Measurements from ENCODE around the gene MPPE1. TPM values are rescaled to one million over a fixed set of nuclear protein-coding genes. Genes with fewer than 3 reads are reported as not detected.
"Not testable (repeated sequence)": the region's sequence is repeated elsewhere in the genome, so short reads cannot be mapped to it uniquely, and the experiment has no call there.

The MPPE1 gene
- total RNA-seq, 2 experiments from 2014 or later: 51.0 to 54.4 TPM

DNA sequence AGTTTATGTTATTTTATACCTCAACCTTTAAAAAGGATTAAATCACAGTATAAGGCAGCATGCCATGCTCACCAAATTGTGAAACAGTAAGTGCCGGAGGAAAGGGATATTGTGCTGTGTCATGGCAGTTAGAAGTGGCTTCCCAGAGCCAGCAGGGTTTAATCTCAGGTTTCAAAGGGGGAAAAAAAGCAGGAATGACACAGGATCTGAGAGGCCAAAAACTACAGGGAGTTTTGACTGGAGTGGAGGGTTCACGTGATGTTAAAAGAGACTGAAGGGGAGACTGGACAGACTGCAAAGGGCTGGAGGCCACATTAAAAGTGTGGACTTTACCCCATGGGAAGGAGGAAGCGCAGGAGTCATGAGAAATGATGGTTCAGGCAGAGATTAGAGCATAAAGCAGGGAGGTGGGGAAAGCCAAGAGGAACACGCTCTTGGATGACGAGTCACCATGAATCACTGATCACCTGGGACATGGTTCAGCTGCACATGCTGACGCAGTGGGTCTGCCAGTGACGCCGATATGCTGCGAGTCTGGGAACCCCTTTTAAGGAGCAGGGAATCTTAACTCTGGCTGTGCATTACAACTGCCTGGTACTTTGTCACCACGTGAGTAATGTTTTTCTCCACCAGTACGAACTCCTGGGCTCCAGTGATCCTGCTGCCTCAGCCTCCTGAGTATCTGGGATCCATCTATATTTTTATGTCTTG is 50.8 kb downstream of the MPPE1 start:
- H3K27me3 Mint-ChIP-seq: no peaks in the 10 kb centered on the region
- peaks cover 21% of the 10 kb centered on the region for H3K4me1 Mint-ChIP-seq
- ChIA-PET POLR2A (no interaction called here), CTCF (no interaction called here)
- no peaks in the 10 kb centered on the region for H3K9me3 Mint-ChIP-seq
- no peak overlapping the region for H3K4me3 Mint-ChIP-seq
- no peaks in the 10 kb centered on the region for H3K36me3 Mint-ChIP-seq (ENCODE audit: low read depth)
- no peak overlapping the region for H3K27ac Mint-ChIP-seq
- no peak for DNase-seq

DNA sequence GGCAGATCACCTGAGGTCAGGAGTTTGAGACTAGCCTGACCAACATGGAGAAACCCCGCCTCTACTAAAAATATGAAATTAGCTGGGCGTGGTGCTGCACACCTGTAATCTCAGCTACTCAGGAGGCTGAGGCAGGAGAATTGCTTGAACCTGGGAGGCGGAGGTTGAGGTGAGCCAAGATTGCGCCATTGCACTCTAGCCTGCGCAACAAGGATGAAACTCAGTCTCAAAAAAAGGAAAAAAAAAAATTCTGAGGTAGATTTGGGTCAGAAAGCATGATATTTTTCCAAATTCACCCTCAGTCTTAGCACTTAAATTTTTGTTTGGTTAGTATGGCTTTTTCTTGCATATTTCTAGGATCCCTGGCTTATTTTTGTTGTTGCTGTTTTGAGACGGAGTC is 53.6 kb downstream of the MPPE1 start:
- H3K4me3 Mint-ChIP-seq, H3K27ac Mint-ChIP-seq, CTCF ChIA-PET, H3K27me3 Mint-ChIP-seq, H3K9me3 Mint-ChIP-seq, POLR2A ChIA-PET, DNase-seq: not testable (repeated sequence)
- peaks cover 10% of the 10 kb centered on the region for H3K36me3 Mint-ChIP-seq (ENCODE audit: low read depth)
- peaks cover 30% of the 10 kb centered on the region for H3K4me1 Mint-ChIP-seq

DNA sequence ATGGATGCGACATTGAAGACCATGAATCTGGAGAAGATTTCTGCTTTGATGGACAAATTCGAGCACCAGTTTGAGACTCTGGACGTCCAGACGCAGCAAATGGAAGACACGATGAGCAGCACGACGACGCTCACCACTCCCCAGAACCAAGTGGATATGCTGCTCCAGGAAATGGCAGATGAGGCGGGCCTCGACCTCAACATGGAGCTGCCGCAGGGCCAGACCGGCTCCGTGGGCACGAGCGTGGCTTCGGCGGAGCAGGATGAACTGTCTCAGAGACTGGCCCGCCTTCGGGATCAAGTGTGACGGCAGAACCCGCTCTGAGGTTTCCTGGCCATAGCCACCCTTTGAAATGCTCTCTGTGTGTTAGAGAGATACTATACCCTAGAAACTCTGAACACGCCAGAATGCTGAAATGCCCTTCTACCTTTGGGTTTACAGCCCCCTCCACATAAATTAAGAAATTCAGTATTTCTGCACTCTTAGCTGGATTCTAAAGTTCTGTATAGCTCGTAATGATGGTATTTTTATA is 56.2 kb downstream of the MPPE1 start:
- H3K27ac Mint-ChIP-seq: peak overlapping the region; percentile 99
- CTCF ChIA-PET: interaction anchor here (0.9 kb wide), 1 partner anchor 86 kb away, joined by 3 read pairs; no protein-coding TSS in a partner anchor
- peak overlapping the region; percentile 99 for H3K4me3 Mint-ChIP-seq
- peaks cover 7% of the 10 kb centered on the region for H3K27me3 Mint-ChIP-seq
- DNase-seq: peak; percentile 68
- peaks cover 29% of the 10 kb centered on the region for H3K4me1 Mint-ChIP-seq
- POLR2A ChIA-PET: interaction anchor here (0.6 to 3.0 kb wide), 8 partner anchors 8 to 129 kb away, joined by 3 to 25 read pairs (median 4); partner anchors contain the start of genes IMPA2 and MPPE1
- peaks cover 10% of the 10 kb centered on the region for H3K36me3 Mint-ChIP-seq (ENCODE audit: low read depth)
- no peaks in the 10 kb centered on the region for H3K9me3 Mint-ChIP-seq

DNA sequence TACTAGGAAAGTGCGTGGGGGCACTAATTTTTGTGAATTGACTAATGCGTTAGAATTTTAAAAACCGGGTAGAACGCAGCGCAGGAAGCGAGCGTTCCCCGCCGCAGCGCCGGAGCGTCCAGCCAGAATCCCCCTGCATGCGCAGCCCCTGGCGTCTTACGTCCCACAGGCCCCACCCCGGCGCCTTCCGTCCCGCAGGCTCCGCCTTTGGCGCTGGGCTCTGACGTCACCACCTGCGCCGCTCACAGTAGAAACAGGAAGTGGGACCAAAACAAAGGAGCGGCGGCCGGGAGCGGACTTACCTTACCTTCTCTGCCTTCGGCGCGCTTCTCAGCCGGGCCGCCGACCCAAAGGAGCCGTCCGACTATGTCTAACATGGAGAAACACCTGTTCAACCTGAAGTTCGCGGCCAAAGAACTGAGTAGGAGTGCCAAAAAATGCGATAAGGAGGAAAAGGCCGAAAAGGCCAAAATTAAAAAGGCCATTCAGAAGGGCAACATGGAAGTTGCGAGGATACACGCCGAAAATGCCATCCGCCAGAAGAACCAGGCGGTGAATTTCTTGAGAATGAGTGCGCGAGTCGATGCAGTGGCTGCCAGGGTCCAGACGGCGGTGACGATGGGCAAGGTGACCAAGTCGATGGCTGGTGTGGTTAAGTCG is 56.8 kb downstream of the MPPE1 start, which contains the start of gene CHMP1B:
Gene CHMP1B (plus strand): TSS at position 268 of the 660 bp plus-strand sequence. CDS start 99 bp downstream, at position 367.
- Mint-ChIP-seq H3K4me1 (peaks cover 29% of the 10 kb centered on the region), H3K27me3 (peaks cover 7% of the 10 kb centered on the region), H3K9me3 (no peaks in the 10 kb centered on the region), H3K27ac (peak within 1 kb of the TSS; percentile 99), H3K4me3 (peak within 1 kb of the TSS; percentile 99), H3K36me3 (ENCODE audit: low read depth) (peaks cover 10% of the 10 kb centered on the region)
- CTCF ChIA-PET: no interaction called here
- DNase-seq: peak; percentile 98
- POLR2A ChIA-PET: interaction anchor here (0.7 to 3.0 kb wide), 9 partner anchors 9 to 1936 kb away, joined by 3 to 25 read pairs (median 4); partner anchors contain the start of genes IMPA2 and MPPE1

DNA sequence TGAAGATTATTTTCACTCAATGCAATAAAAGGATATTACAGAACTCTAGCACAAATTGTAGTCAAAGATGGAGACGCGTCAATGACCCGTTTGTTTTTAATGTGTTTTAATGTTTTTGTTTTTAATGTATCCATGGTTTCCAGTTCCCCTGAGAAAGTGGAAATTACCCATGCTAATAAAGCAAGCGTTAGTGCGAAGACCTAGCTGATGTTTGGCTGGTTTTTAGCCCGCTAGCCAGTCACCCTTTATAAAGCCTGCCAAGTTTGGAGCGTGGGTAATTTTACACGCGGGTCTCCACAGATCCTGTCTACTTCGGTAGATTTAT is 57.3 kb downstream of the MPPE1 start:
- H3K4me3 Mint-ChIP-seq: peak overlapping the region; percentile 99
- DNase-seq: no peak
- CTCF ChIA-PET: no interaction called here

DNA sequence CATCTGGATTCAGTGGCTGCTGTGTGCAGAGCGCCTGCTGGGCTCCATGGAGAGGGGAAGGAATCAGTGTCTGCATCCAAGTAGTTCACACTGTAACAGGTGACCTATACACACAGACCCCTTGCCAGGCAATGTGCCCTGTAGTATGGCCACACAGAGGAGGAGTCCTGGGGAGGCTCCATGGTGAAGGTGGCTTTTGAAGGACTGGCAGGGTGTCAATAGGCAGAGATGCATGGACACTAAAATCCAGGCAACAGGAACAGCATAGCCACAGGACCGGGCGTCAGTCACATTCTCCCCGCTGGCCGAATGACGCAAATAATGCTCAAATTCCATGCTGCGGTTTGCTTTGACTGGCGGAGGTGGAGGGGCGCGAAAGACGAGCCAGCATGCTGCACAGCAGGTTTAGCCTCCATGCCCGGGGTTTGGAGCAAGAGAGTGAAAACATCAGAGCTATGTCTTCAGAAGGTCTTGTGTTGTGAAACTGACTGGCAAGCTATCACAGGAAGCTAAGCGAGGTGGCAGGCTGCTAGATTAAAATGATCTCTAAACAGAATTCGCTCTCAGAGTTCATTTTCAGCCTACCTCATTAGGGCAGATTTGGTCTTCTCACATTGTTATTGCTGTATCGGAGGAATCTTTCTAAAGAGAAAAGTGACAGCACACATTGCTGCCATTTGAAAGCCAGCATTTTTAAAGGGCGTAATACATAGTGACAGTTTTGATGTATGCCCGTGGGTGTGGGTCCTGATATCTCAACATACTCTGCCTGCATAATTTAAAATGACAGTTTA is 58.1 kb downstream of the MPPE1 start:
- peaks cover 29% of the 10 kb centered on the region for H3K4me1 Mint-ChIP-seq
- no peaks in the 10 kb centered on the region for H3K9me3 Mint-ChIP-seq
- H3K36me3 Mint-ChIP-seq (ENCODE audit: low read depth): peaks cover 10% of the 10 kb centered on the region
- ChIA-PET CTCF (interaction anchor here (0.6 to 1.0 kb wide), 2 partner anchors 88 to 120 kb away, joined by 3 to 4 read pairs; no protein-coding TSS in a partner anchor), POLR2A (interaction anchor here (0.7 to 3.0 kb wide), 11 partner anchors 9 to 1935 kb away, joined by 3 to 25 read pairs (median 3); partner anchors contain the start of genes GNAL, IMPA2 and MPPE1)
- peak overlapping the region; percentile 99 for H3K4me3 Mint-ChIP-seq
- DNase-seq: peak; percentile 52
- H3K27me3 Mint-ChIP-seq: peaks cover 7% of the 10 kb centered on the region
- H3K27ac Mint-ChIP-seq: peak overlapping the region; percentile 99

More for the DNA sequence above, 57.3 kb downstream of the MPPE1 start:
- peaks cover 10% of the 10 kb centered on the region for H3K36me3 Mint-ChIP-seq (ENCODE audit: low read depth)
- H3K27me3 Mint-ChIP-seq: peaks cover 7% of the 10 kb centered on the region
- peak overlapping the region; percentile 99 for H3K27ac Mint-ChIP-seq
- peaks cover 29% of the 10 kb centered on the region for H3K4me1 Mint-ChIP-seq
- POLR2A ChIA-PET: interaction anchor here (0.8 to 3.0 kb wide), 9 partner anchors 10 to 1936 kb away, joined by 3 to 25 read pairs (median 3); partner anchors contain the start of genes GNAL, IMPA2 and MPPE1
- H3K9me3 Mint-ChIP-seq: no peaks in the 10 kb centered on the region

DNA sequence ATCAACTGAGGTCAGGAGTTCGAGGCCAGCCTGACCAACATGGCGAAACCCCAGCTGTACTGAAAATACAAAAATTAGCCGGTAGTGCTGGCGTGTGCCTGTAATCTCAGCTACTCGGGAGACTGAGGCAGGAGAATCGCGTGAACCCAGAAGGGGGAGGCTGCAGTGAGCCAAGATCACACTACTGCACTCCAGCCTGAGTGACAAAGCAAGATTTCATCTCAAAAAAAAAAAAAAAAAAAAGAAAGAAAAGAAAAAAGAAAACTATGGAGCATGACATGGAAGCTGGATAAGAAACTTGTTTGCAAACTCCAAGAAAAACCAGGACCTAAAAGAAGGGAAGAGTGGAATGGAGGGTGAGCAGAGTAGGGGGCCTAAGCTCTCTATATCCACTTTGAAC is 58.8 kb downstream of the MPPE1 start:
- no peak overlapping the region for H3K4me3 Mint-ChIP-seq
- no peak for DNase-seq
- no peaks in the 10 kb centered on the region for H3K9me3 Mint-ChIP-seq
- H3K27me3 Mint-ChIP-seq: peaks cover 7% of the 10 kb centered on the region
- peaks cover 27% of the 10 kb centered on the region for H3K4me1 Mint-ChIP-seq
- H3K27ac Mint-ChIP-seq: no peak overlapping the region
- POLR2A ChIA-PET: no interaction called here
- CTCF ChIA-PET: interaction anchor here (1.0 to 1.4 kb wide), 2 partner anchors 9 to 89 kb away, joined by 3 to 4 read pairs; no protein-coding TSS in a partner anchor
- H3K36me3 Mint-ChIP-seq (ENCODE audit: low read depth): peaks cover 10% of the 10 kb centered on the region

DNA sequence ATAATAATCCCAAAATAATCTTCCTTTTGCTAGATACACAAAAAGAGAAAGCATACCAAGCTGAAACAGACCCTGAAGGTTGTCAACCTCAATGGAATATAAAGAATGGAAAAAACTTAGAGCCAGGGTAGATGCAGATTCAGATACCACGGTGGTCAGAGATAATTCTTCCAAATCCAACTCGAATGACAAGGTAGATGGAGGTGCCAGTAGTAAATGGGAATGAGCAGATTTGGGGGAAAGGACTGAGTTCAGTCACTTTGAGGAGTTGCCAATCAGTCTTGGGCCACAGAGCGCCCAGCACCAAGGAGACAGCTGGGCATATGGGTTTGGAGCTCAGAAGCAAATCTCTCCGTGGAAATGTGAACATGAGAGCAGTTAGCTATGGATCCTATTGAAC is 60.3 kb downstream of the MPPE1 start:
- CTCF ChIA-PET: interaction anchor here (1.4 to 1.7 kb wide), 2 partner anchors 7 to 115 kb away, joined by 4 to 5 read pairs; no protein-coding TSS in a partner anchor

DNA sequence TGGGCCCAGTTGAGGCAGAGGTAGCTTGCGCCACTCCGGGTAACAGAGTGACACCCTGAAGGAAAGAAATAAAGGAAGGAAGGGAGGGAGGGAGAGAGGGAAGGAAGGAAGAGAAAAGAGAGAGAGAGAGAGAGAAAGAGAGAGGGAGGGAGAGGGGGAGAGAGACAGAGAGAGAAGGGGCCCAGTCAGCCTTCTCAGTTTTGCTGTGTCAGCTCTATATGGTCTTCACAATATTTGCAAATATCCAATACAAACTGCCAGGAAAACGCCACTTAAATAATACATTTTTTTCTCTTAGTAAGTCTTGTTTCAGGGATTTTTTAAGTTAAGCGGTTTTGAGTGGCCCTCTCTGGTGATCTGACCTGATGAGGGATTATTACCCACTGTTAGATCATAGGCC is 62.5 kb downstream of the MPPE1 start:
- peaks cover 7% of the 10 kb centered on the region for H3K27me3 Mint-ChIP-seq
- DNase-seq: no peak
- no peak overlapping the region for H3K4me3 Mint-ChIP-seq
- peaks cover 11% of the 10 kb centered on the region for H3K4me1 Mint-ChIP-seq
- H3K27ac Mint-ChIP-seq: no peak overlapping the region
- no peaks in the 10 kb centered on the region for H3K9me3 Mint-ChIP-seq
- ChIA-PET CTCF (no interaction called here), POLR2A (no interaction called here)
- no peaks in the 10 kb centered on the region for H3K36me3 Mint-ChIP-seq (ENCODE audit: low read depth)

More for the DNA sequence above, 60.3 kb downstream of the MPPE1 start:
- H3K4me3 Mint-ChIP-seq: no peak overlapping the region
- H3K36me3 Mint-ChIP-seq (ENCODE audit: low read depth): peaks cover 10% of the 10 kb centered on the region
- peaks cover 7% of the 10 kb centered on the region for H3K27me3 Mint-ChIP-seq
- no peaks in the 10 kb centered on the region for H3K9me3 Mint-ChIP-seq
- POLR2A ChIA-PET: interaction anchor here (1.0 to 1.9 kb wide), 2 partner anchors 61 to 98 kb away, joined by 3 to 5 read pairs; no protein-coding TSS in a partner anchor
- peaks cover 17% of the 10 kb centered on the region for H3K4me1 Mint-ChIP-seq
- no peak overlapping the region for H3K27ac Mint-ChIP-seq
- no peak for DNase-seq

DNA sequence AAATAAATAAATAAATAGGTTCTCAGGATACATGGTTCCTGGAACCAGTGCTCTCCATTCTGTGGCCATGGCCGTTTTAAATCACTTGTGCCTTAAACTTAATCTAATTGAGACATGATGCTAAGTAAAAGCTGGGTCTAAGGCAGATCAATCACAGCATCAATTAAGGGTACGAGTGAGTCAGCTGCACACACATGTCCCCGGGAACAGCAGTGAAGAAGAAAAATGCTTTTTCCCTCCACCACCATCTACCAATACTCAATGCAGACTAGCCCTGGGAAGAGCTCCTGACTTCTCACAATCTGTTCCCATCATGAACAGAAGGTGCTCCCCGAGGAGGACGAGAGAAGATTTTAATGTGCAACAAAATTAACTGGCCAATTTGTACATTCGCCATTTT is 63.7 kb downstream of the MPPE1 start:
- POLR2A ChIA-PET: no interaction called here
- Mint-ChIP-seq H3K27ac (no peak overlapping the region), H3K9me3 (no peaks in the 10 kb centered on the region), H3K4me1 (no peaks in the 10 kb centered on the region), H3K27me3 (peaks cover 7% of the 10 kb centered on the region), H3K4me3 (no peak overlapping the region), H3K36me3 (ENCODE audit: low read depth) (no peaks in the 10 kb centered on the region)
- DNase-seq: no peak
- CTCF ChIA-PET: no interaction called here

DNA sequence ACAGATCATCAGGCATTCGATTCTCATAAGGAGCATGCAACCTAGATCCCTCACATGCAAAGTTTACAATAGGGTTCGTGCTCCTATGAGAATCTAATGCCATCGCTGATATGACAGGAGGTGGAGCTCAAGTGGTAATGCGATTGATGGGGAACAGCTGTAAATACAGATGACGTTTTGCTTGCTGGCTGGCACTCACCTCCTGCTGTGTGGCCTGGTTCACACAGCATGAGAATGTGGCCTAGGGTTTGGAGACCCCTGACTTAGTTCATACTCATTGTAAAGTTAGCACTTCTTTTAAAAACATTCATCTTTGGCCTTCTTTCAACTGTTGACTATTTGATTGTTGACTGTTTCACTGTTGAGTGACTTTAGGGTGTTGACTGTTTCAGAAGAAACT is 65.6 kb downstream of the MPPE1 start:
- no peaks in the 10 kb centered on the region for H3K9me3 Mint-ChIP-seq
- CTCF ChIA-PET: no interaction called here
- no peaks in the 10 kb centered on the region for H3K4me1 Mint-ChIP-seq
- DNase-seq: no peak
- H3K27me3 Mint-ChIP-seq: no peaks in the 10 kb centered on the region
- no peaks in the 10 kb centered on the region for H3K36me3 Mint-ChIP-seq (ENCODE audit: low read depth)
- POLR2A ChIA-PET: no interaction called here
- H3K27ac Mint-ChIP-seq: no peak overlapping the region
- no peak overlapping the region for H3K4me3 Mint-ChIP-seq

DNA sequence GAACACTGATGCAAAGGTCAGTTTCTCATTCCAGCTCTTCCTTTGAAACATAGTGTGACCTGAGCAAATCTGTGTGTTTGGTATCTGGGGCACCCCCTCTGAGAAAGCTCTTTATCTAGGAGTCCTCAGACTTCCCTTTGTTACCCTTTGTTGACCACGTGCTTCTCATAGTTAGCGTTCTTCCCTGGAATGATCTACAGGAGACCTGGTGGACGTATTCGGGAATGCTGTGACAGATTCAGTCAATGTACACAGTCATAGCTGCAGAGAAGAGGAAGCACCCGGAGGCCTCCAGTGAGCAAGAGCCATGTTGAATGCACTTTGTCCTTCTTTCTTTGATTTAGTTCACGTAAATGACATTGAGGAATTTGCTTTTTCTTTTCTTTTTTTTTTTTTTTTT is 67.6 kb downstream of the MPPE1 start:
- Mint-ChIP-seq H3K27ac (no peak overlapping the region), H3K9me3 (no peaks in the 10 kb centered on the region), H3K36me3 (ENCODE audit: low read depth) (no peaks in the 10 kb centered on the region), H3K4me3 (no peak overlapping the region), H3K4me1 (no peaks in the 10 kb centered on the region), H3K27me3 (no peaks in the 10 kb centered on the region)
- ChIA-PET CTCF (interaction anchor here (1.0 to 1.4 kb wide), 3 partner anchors 8 to 107 kb away, joined by 3 to 4 read pairs (median 3); no protein-coding TSS in a partner anchor), POLR2A (interaction anchor here (1.0 to 1.3 kb wide), 2 partner anchors 10 to 11 kb away, joined by 3 read pairs; no protein-coding TSS in a partner anchor)
- DNase-seq: no peak

All from activated CD4-positive, alpha-beta memory T cell treated with anti-CD3 and anti-CD28 coated beads, Interleukin-2, amount 10 ng/mL, durations not matched to agents 7 days and 5 days (primary cell).